Measurements from ENCODE around the gene KRT82. TPM values are rescaled to one million over a fixed set of nuclear protein-coding genes. Genes with fewer than 3 reads are reported as not detected.

Gene KRT82
- total RNA-seq, 1 donor from 2014 or later = not detected

GRCh38 chr12:52426034-52426433 is 19.9 kb upstream of the KRT82 start:
- Histone ChIP-seq H3K9me3 (no peaks in the 10 kb centered on the region), H3K4me3 (no peak overlapping the region), H3K36me3 (no peaks in the 10 kb centered on the region), H3K4me1 (no peaks in the 10 kb centered on the region), H3K27me3 (no peaks in the 10 kb centered on the region), H3K27ac (no peak overlapping the region)
- intact Hi-C loops (cut with DNase I) = no loop called here
- TF ChIP-seq, protein P1, sequence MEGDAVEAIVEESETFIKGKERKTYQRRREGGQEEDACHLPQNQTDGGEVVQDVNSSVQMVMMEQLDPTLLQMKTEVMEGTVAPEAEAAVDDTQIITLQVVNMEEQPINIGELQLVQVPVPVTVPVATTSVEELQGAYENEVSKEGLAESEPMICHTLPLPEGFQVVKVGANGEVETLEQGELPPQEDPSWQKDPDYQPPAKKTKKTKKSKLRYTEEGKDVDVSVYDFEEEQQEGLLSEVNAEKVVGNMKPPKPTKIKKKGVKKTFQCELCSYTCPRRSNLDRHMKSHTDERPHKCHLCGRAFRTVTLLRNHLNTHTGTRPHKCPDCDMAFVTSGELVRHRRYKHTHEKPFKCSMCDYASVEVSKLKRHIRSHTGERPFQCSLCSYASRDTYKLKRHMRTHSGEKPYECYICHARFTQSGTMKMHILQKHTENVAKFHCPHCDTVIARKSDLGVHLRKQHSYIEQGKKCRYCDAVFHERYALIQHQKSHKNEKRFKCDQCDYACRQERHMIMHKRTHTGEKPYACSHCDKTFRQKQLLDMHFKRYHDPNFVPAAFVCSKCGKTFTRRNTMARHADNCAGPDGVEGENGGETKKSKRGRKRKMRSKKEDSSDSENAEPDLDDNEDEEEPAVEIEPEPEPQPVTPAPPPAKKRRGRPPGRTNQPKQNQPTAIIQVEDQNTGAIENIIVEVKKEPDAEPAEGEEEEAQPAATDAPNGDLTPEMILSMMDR (IDR thresholded peaks at IDR 0.05) = no peak
- ATAC-seq (no peak), DNase-seq (no peak)

GRCh38 chr12:52425466-52425865 is 19.3 kb upstream of the KRT82 start:
- Histone ChIP-seq H3K36me3 (no peaks in the 10 kb centered on the region), H3K27me3 (no peaks in the 10 kb centered on the region), H3K9me3 (no peaks in the 10 kb centered on the region), H3K4me1 (no peaks in the 10 kb centered on the region), H3K27ac (no peak overlapping the region), H3K4me3 (no peak overlapping the region)
- DNase-seq (no peak), ATAC-seq (no peak)
- intact Hi-C loops (cut with DNase I) = no loop called here
- TF ChIP-seq, protein P1 (IDR thresholded peaks at IDR 0.05) = no peak

GRCh38 chr12:52423661-52424500 is 17.7 kb upstream of the KRT82 start:
- no peaks in the 10 kb centered on the region for H3K9me3 ChIP-seq
- TF ChIP-seq, protein P1 (IDR thresholded peaks at IDR 0.05) = no peak
- peak; percentile 16 for ATAC-seq
- H3K4me1 ChIP-seq = no peaks in the 10 kb centered on the region
- no peak overlapping the region for H3K4me3 ChIP-seq
- H3K27me3 ChIP-seq = no peaks in the 10 kb centered on the region
- peak overlapping the region; percentile 20 for H3K27ac ChIP-seq
- no peak for DNase-seq
- H3K36me3 ChIP-seq = no peaks in the 10 kb centered on the region
- intact Hi-C loops (cut with DNase I) = no loop called here

- Histone ChIP-seq H3K4me1 (no peaks in the 10 kb centered on the region), H3K36me3 (no peaks in the 10 kb centered on the region), H3K27ac (peak overlapping the region; percentile 20), H3K9me3 (no peaks in the 10 kb centered on the region), H3K4me3 (no peak overlapping the region), H3K27me3 (no peaks in the 10 kb centered on the region)
- TF ChIP-seq, protein P1 (IDR thresholded peaks at IDR 0.05) = no peak
- intact Hi-C loops (cut with DNase I) = no loop called here
- DNase-seq (no peak), ATAC-seq (no peak)
Observed at GRCh38 chr12:52423035-52423434, 16.9 kb upstream of the KRT82 start.

- DNase-seq (no peak), ATAC-seq (no peak)
- Histone ChIP-seq H3K9me3 (no peaks in the 10 kb centered on the region), H3K36me3 (no peaks in the 10 kb centered on the region), H3K27ac (no peak overlapping the region), H3K4me3 (no peak overlapping the region), H3K27me3 (no peaks in the 10 kb centered on the region), H3K4me1 (peaks cover 7% of the 10 kb centered on the region)
- intact Hi-C loops (cut with DNase I) = no loop called here
- TF ChIP-seq, protein P1 (IDR thresholded peaks at IDR 0.05) = no peak
Observed at GRCh38 chr12:52419656-52420055, 13.5 kb upstream of the KRT82 start.

Measured in upper lobe of right lung (tissue), 1 donor.